HL-60 (cell line): ENCODE results near the gene ITPA.
"Not testable (repeated sequence)": the region's sequence is repeated elsewhere in the genome, so short reads cannot be mapped to it uniquely, and the experiment has no call there.

Experiments
- DNase-seq, 2 experiments: peaks; one replicate each; pipeline ENCODE4 v3.0.0-alpha.2; 2010 to 2020; ENCODE audit warnings: low read depth in 1 of 2, low spot score in 1 of 2
- H3K27ac ChIP-seq: fragments of 250-450 bp; sonication (Bioruptor Pico); replicated peaks from 2 replicates; pipeline ENCODE4 v1.5.1; 2020; ENCODE audit warnings: mild to moderate bottlenecking, moderate library complexity
- H3K27me3 ChIP-seq: fragments of 250-450 bp; sonication (Bioruptor Pico); 2 replicates; pipeline ENCODE4 v1.5.1; 2021; ENCODE audit warnings: mild to moderate bottlenecking, moderate library complexity; ENCODE audit not compliant: insufficient read depth, poor library complexity, severe bottlenecking
- H3K4me3 ChIP-seq: replicated peaks from 2 replicates; pipeline ENCODE4 v1.5.1; 2011; ENCODE audit warnings: mild to moderate bottlenecking, control low read depth, low read length; ENCODE audit not compliant: insufficient read depth
- CTCF ChIP-seq: IDR thresholded peaks from one replicate; pipeline ENCODE4 v1.5.1; 2011; ENCODE audit warnings: low read length, control low read depth, inconsistent platforms; ENCODE audit not compliant: insufficient read depth
- GABPA ChIP-seq: IDR thresholded peaks from 2 replicates; pipeline ENCODE4 v1.6.1; 2012; ENCODE audit warnings: low read depth
- POLR2AphosphoS5 ChIP-seq: IDR thresholded peaks from 2 replicates; pipeline ENCODE4 v1.6.1; 2012; ENCODE audit warnings: low read depth
- REST ChIP-seq: IDR thresholded peaks from 2 replicates; pipeline ENCODE4 v1.6.1; 2012; ENCODE audit warnings: low read depth; ENCODE audit not compliant: insufficient replicate concordance
- SPI1 ChIP-seq: IDR thresholded peaks from 2 replicates; pipeline ENCODE4 v1.6.1; 2012; ENCODE audit warnings: low read depth, mild to moderate bottlenecking, borderline replicate concordance

The ITPA gene

GRCh38 chr20:3210346-3210745 lies 1.0 kb downstream of the ITPA start:
- Histone ChIP-seq H3K27me3 (no peaks in the 10 kb centered on the region), H3K4me3 (peak overlapping the region; percentile 76), H3K27ac (peak overlapping the region; percentile 94)
- TF ChIP-seq POLR2AphosphoS5: no peak
- TF ChIP-seq REST: no peak
- TF ChIP-seq GABPA: no peak
- TF ChIP-seq SPI1: no peak
- no peak for TF ChIP-seq CTCF
- no peak for DNase-seq

GRCh38 chr20:3213226-3213625 lies 3.9 kb downstream of the ITPA start:
- TF ChIP-seq CTCF (no peak), GABPA (no peak), SPI1 (no peak), REST (no peak), POLR2AphosphoS5 (no peak)
- Histone ChIP-seq H3K27me3 (no peaks in the 10 kb centered on the region), H3K27ac (no peak overlapping the region), H3K4me3 (no peak overlapping the region)
- no peak for DNase-seq

GRCh38 chr20:3215359-3215917 lies 6.1 kb downstream of the ITPA start:
- not testable (repeated sequence) for H3K27ac ChIP-seq, H3K4me3 ChIP-seq, H3K27me3 ChIP-seq, DNase-seq

- Histone ChIP-seq H3K27me3 (no peaks in the 10 kb centered on the region), H3K27ac (no peak overlapping the region), H3K4me3 (no peak overlapping the region)
- TF ChIP-seq GABPA (no peak), REST (no peak), CTCF (peak; percentile 56), POLR2AphosphoS5 (peak; percentile 18; the same call in 1 of the 2 replicates), SPI1 (no peak)
- DNase-seq: peak in 1 of 2 experiments; percentile 67
Measured at GRCh38 chr20:3218307-3218988, 9.2 kb downstream of the ITPA start.
